Activated naive CD8-positive, alpha-beta T cell (primary cell): Measurements from ENCODE around the gene PSAPL1.

ENCODE experiments used
- H3K27ac Mint-ChIP-seq: one replicate; pipeline ENCODE4 v1.8.0; 2021; ENCODE audit warnings: mixed read lengths
- H3K27me3 Mint-ChIP-seq: one replicate; pipeline ENCODE4 v1.8.0; 2021; ENCODE audit warnings: mixed read lengths
- H3K36me3 Mint-ChIP-seq: one replicate; pipeline ENCODE4 v1.8.0; 2021; ENCODE audit warnings: mixed read lengths
- H3K4me1 Mint-ChIP-seq: one replicate; pipeline ENCODE4 v1.8.0; 2021; ENCODE audit warnings: low read depth, mixed read lengths
- H3K4me3 Mint-ChIP-seq: one replicate; pipeline ENCODE4 v1.8.0; 2021; ENCODE audit warnings: mild to moderate bottlenecking, mixed read lengths
- H3K9me3 Mint-ChIP-seq: one replicate; pipeline ENCODE4 v1.8.0; 2021; ENCODE audit warnings: low read depth, mixed read lengths

PSAPL1 gene, protein sequence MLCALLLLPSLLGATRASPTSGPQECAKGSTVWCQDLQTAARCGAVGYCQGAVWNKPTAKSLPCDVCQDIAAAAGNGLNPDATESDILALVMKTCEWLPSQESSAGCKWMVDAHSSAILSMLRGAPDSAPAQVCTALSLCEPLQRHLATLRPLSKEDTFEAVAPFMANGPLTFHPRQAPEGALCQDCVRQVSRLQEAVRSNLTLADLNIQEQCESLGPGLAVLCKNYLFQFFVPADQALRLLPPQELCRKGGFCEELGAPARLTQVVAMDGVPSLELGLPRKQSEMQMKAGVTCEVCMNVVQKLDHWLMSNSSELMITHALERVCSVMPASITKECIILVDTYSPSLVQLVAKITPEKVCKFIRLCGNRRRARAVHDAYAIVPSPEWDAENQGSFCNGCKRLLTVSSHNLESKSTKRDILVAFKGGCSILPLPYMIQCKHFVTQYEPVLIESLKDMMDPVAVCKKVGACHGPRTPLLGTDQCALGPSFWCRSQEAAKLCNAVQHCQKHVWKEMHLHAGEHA

DNA sequence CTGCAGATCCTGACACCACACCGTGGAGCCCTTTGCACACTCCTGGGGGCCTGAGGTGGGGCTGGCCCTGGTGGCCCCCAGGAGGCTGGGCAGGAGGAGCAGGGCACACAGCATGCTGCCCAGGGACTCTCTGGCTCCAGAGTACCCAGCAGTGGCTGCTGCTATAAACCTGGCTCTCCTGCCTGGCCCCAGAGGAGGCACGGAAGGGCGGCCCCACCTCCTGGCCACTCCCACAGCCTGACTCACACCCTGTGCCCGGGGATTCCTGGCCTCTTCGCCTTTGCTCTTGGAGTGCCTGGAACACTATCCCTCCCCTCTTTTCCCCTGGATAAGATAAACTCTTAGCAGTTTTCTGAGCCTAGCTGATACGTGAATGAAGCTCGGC, at the start of gene PSAPL1:
PSAPL1 (minus strand) TSS at position 165 of the 385 bp plus-strand sequence; CDS start at position 114, 51 bp downstream.
- Mint-ChIP-seq H3K4me1 (no peaks in the 10 kb centered on the region), H3K36me3 (no peaks in the 10 kb centered on the region), H3K4me3 (no peak within 1 kb of the TSS), H3K27me3 (no peaks in the 10 kb centered on the region), H3K9me3 (no peaks in the 10 kb centered on the region), H3K27ac (no peak within 1 kb of the TSS)

DNA sequence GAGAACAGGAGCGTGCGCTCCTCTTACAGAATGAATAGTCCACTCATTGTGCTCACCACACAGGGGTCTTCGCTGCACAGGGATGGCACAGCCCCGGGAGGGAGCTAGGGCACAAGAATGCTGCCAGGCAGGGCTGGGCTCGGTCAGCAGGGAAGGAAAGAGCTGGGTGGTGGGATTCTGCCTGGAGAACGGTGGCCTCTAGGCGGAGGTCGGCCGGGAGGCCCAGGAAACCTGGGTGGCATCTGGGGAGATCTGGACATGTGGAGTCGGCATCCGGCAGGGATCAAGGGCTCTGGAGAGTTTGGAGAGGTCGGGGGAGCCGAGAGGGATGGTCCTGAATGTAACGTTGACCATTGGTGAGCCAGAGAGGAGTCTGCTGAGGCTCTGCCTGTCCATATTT, 46.5 kb upstream of the PSAPL1 start:
- H3K9me3 Mint-ChIP-seq = no peaks in the 10 kb centered on the region
- H3K4me1 Mint-ChIP-seq = no peaks in the 10 kb centered on the region
- no peak overlapping the region for H3K4me3 Mint-ChIP-seq
- H3K36me3 Mint-ChIP-seq = no peaks in the 10 kb centered on the region
- H3K27me3 Mint-ChIP-seq = no peaks in the 10 kb centered on the region
- no peak overlapping the region for H3K27ac Mint-ChIP-seq

DNA sequence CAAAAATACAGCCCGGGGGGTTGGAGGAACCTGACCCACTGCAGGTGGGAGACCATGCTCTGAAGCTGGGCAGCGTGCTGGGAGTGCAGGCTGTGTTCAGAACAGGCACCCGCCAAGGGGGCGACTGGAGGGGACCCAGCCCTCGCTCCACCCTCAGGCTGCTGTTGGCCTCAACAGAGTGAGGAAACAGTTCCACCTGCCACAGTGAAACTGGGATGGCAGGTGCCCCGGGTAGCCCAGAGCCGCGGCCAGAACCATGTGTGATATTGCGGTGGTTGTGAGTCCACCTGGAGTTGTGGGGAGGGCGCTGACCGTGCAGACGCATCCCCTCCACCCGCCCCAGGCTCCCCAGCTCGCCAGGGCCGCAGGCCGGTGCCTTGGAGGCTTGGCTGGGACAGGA, 45.7 kb upstream of the PSAPL1 start:
- no peaks in the 10 kb centered on the region for H3K36me3 Mint-ChIP-seq
- H3K27ac Mint-ChIP-seq = no peak overlapping the region
- H3K27me3 Mint-ChIP-seq = no peaks in the 10 kb centered on the region
- no peak overlapping the region for H3K4me3 Mint-ChIP-seq
- H3K4me1 Mint-ChIP-seq = no peaks in the 10 kb centered on the region
- H3K9me3 Mint-ChIP-seq = no peaks in the 10 kb centered on the region

DNA sequence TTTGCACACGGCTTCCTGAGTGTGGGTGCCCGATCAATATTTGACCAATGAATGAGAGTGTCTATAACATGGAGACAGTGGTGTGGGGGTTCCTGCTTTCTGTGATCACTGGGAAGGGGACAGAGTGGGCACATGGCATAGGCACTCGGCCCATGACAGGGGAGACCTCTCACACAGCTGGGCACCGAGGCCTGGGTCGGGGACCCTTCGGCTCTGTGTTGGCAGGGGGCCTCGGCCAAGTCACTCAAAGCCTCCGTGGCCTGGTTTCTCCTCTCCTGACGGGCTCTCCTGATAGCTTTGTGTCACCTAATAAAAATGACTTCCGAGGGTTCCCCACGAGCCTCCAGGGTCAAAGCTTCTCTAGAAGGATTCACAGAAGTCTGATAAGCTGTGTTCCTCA, 43.9 kb upstream of the PSAPL1 start:
- Mint-ChIP-seq H3K27me3 (no peaks in the 10 kb centered on the region), H3K27ac (no peak overlapping the region), H3K36me3 (no peaks in the 10 kb centered on the region), H3K4me3 (no peak overlapping the region), H3K9me3 (no peaks in the 10 kb centered on the region), H3K4me1 (no peaks in the 10 kb centered on the region)

DNA sequence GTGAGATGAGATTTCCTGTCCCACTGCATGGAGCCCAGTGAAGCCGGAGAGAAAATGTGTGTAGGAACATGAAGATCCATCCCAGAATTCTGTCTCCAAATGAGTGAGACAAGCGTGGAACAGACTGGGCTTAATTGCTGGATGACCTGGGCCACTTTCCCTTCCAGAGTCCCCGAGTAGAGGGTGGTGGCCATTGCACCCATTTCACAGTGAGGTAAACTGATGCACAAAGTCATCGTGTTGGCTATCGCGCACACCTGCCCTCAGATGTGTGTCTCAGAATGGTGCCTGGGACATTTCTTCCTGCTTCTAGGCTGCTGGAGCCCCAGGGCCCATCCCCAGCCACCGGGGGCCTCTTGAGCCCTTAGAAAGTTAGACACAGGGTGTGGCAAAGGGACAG, 43.0 kb upstream of the PSAPL1 start:
- Mint-ChIP-seq H3K9me3 (no peaks in the 10 kb centered on the region), H3K27me3 (no peaks in the 10 kb centered on the region), H3K4me3 (no peak overlapping the region), H3K36me3 (no peaks in the 10 kb centered on the region), H3K27ac (no peak overlapping the region), H3K4me1 (no peaks in the 10 kb centered on the region)

DNA sequence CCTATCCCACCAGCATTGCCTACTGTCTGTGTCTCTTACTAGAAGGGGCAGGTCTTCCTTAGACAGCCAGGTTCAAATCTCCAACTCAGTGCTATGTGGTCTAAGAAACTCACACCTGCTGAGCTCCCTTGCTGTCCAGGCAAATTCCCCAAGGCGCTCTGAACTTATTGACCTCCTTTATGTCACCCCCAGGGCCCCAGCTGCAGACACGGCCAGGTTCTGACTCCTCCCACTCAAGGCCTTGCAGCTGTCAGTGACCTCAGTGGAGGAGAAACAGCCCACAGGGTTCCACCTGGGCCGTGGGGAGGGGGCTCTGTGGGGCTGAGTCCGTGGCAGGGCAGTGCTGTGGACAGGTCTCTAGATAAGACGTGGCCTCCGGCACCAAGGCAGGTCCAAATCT, 42.1 kb upstream of the PSAPL1 start:
- H3K4me3 Mint-ChIP-seq = no peak overlapping the region
- H3K4me1 Mint-ChIP-seq = no peaks in the 10 kb centered on the region
- no peak overlapping the region for H3K27ac Mint-ChIP-seq
- H3K27me3 Mint-ChIP-seq = peaks cover 4% of the 10 kb centered on the region
- H3K36me3 Mint-ChIP-seq = no peaks in the 10 kb centered on the region
- no peaks in the 10 kb centered on the region for H3K9me3 Mint-ChIP-seq

DNA sequence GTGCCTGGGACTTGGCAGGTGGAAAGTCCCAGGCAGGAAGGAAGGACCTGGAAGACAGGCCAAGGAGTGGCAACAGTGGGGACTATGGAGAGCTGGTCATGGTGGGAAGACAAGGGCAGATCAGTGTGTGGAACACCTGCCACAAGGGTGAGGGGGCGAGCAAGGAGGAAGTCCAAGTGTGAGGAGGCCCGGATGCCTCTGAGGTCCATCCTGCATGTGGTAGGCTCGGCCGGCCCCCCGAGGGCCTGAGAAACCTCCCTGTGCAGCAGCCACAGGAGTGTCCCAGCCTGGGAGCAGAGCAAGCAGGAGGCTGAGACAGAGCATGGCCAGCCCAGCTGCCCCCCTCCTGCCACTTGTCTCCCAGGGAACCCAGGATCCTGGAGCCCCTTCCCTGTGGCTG, 40.5 kb upstream of the PSAPL1 start:
- Mint-ChIP-seq H3K27me3 (peaks cover 7% of the 10 kb centered on the region), H3K36me3 (no peaks in the 10 kb centered on the region), H3K27ac (no peak overlapping the region), H3K9me3 (no peaks in the 10 kb centered on the region), H3K4me3 (no peak overlapping the region), H3K4me1 (no peaks in the 10 kb centered on the region)

DNA sequence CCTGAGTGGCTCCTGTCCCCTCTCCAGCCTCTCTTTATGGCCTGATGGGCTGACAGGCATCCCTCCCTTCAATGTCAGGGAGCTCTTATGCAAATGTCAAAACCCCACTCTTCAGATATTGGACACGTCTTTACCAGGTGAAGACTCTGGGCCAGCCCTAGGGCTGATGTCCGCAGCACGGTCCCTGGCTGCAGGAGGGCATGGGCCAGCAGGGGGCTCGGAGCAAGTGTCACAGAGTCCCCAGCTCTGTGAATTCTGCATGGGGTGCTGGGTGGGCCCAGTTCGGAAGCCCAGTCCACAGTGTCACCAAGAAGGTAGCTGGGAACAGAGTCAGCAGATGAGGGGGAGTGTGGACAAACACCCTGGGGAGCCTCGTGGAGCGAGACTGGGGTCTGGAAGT, 39.6 kb upstream of the PSAPL1 start:
- Mint-ChIP-seq H3K27me3 (peaks cover 7% of the 10 kb centered on the region), H3K4me3 (no peak overlapping the region), H3K4me1 (no peaks in the 10 kb centered on the region), H3K9me3 (no peaks in the 10 kb centered on the region), H3K36me3 (no peaks in the 10 kb centered on the region), H3K27ac (no peak overlapping the region)

DNA sequence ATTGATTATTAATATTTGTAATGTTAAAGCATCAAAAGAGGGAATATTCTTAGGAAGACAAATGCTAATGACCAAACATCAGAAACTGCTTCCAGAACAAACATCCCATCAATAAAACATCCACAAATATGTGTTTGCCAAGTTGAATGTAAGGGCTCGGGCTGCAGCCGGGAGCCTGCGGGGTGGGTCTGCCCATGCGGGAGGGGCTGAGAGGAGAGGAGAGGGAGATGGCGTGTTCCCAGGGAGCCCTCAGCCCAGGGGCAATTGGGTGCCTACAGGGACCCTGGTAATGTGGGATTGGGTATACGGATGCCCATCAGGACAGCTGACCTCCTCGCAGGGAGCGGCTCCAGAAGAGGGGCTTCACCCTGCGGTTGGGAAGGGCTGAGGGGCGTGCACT, 38.4 kb upstream of the PSAPL1 start:
- H3K27ac Mint-ChIP-seq = no peak overlapping the region
- H3K4me1 Mint-ChIP-seq = no peaks in the 10 kb centered on the region

DNA sequence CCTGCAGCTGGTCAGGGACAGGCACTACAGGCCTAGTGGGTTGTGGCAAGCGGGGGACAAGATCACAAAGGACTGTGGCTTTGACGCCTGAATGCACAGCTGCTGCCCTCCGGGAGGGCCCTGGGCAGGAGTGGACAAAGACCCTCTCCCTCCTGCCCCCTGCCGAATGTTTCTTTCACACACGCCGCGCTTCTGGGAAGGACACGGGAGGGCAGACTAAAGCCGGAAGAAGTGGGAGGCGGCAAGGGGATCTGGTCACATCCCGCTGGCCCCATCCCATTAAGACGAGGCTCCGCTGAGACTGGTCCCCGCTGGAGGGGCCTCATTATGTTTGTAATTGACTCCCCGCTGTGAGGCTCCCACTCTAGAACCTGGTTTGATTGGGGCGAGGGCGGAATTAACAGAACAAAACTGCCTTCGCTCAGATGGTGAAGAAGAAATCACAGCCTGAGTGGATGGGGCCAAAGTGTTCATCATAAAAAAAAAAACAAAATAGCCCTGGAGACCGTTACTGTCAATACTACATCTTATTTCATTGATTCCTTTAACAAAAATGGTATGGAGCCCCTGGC, 37.8 kb upstream of the PSAPL1 start:
- H3K4me3 Mint-ChIP-seq = no peak overlapping the region
- H3K9me3 Mint-ChIP-seq = no peaks in the 10 kb centered on the region
- no peaks in the 10 kb centered on the region for H3K4me1 Mint-ChIP-seq
- H3K36me3 Mint-ChIP-seq = no peaks in the 10 kb centered on the region
- no peak overlapping the region for H3K27ac Mint-ChIP-seq
- H3K27me3 Mint-ChIP-seq = peaks cover 7% of the 10 kb centered on the region

More for the DNA sequence above, 38.4 kb upstream of the PSAPL1 start:
- no peaks in the 10 kb centered on the region for H3K9me3 Mint-ChIP-seq
- no peak overlapping the region for H3K4me3 Mint-ChIP-seq
- no peaks in the 10 kb centered on the region for H3K36me3 Mint-ChIP-seq
- H3K27me3 Mint-ChIP-seq = peaks cover 7% of the 10 kb centered on the region

DNA sequence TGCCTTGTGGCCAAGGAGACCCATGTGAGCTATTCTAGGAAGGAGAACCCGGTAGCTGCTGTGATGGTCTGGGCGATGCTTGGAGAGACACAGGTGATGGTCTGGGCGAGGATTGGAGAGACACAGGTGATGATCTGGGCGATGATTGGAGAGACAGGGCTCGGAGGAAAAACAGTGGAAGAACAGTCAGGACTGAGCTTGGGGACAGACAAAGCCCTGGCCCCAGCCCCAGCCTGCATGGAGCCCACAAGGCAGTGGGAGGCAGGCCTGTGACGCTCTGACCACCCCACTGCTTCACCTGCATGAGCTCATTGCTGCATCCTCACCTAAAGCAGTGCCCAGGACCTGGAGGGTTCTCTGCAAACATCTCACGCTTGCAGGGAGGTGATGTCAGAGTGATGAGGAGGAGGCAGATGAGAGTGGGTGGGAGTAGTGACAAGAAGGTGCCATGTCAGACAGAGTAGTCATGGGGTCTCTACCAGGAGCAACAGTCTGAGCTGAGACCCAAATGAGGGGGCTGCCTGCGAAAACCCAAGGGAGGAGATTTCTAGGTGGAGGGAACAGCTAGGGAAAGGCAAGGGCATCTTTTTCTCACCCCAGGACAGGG, 35.9 kb upstream of the PSAPL1 start:
- H3K36me3 Mint-ChIP-seq = no peaks in the 10 kb centered on the region
- no peak overlapping the region for H3K27ac Mint-ChIP-seq
- peaks cover 7% of the 10 kb centered on the region for H3K27me3 Mint-ChIP-seq
- no peaks in the 10 kb centered on the region for H3K4me1 Mint-ChIP-seq
- no peak overlapping the region for H3K4me3 Mint-ChIP-seq
- H3K9me3 Mint-ChIP-seq = no peaks in the 10 kb centered on the region

DNA sequence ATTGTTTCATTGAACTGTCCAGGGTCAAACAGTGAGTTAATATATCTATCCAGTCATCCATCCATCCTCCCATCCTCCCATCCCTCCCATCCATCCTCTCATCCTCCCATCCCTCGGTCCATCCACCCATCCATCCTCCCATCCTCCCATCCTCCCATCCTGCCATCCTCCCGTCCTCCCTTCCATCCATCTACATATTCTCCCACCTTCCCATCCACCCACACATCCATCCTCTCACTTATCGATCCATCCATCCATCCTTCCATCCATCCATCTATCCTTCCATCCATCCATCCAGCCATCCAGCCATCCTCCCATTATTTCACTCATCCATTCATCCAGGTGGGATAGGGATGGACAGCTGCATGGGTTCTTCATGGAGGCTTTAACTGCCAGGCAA, 35.4 kb upstream of the PSAPL1 start:
- no peak overlapping the region for H3K27ac Mint-ChIP-seq
- H3K4me1 Mint-ChIP-seq = no peaks in the 10 kb centered on the region
- peaks cover 7% of the 10 kb centered on the region for H3K27me3 Mint-ChIP-seq
- no peak overlapping the region for H3K4me3 Mint-ChIP-seq
- no peaks in the 10 kb centered on the region for H3K9me3 Mint-ChIP-seq
- H3K36me3 Mint-ChIP-seq = no peaks in the 10 kb centered on the region

DNA sequence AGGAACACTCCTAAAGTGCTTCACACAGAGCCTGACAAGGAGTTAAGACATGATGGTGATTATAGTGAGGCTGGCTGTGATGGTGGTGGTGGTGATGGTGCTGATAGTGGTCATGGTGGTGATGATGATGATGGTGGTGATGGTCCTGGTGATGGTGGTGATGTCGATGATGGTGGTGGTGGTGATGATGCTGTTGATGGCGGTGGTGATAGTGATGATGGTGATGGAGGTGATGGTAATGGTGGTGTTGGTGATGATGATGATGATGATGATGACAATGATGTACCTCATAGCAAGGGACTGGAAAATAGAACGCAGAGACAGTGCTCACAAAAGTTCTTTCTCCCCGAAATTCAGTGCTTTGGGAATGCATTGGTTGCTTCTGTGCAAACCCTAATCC, 34.3 kb upstream of the PSAPL1 start:
- Mint-ChIP-seq H3K9me3 (no peaks in the 10 kb centered on the region), H3K27ac (no peak overlapping the region), H3K4me3 (no peak overlapping the region), H3K27me3 (peaks cover 7% of the 10 kb centered on the region), H3K4me1 (no peaks in the 10 kb centered on the region), H3K36me3 (no peaks in the 10 kb centered on the region)

DNA sequence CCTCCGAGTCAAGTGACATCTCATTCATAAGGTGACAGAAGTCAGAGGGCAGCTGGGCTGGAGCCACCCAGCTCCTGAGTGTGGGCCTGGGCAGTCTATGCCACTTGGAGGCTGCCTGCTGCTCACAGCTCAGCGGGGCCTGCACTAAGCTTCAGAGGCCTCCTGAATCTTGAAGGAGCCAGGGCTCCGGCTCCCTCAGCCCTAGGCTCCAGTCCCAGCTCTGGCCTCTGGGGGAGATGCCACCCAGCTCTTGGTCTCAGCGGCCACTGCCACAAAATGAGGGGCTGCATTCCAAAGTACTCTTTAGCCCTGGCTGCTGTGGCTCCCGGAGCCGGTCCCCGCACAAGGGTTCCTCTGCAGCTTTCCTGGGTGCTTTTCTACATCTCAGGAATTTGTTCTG, 32.7 kb upstream of the PSAPL1 start:
- H3K36me3 Mint-ChIP-seq = no peaks in the 10 kb centered on the region
- no peak overlapping the region for H3K4me3 Mint-ChIP-seq
- no peaks in the 10 kb centered on the region for H3K9me3 Mint-ChIP-seq
- peaks cover 7% of the 10 kb centered on the region for H3K27me3 Mint-ChIP-seq
- no peak overlapping the region for H3K27ac Mint-ChIP-seq
- no peaks in the 10 kb centered on the region for H3K4me1 Mint-ChIP-seq

DNA sequence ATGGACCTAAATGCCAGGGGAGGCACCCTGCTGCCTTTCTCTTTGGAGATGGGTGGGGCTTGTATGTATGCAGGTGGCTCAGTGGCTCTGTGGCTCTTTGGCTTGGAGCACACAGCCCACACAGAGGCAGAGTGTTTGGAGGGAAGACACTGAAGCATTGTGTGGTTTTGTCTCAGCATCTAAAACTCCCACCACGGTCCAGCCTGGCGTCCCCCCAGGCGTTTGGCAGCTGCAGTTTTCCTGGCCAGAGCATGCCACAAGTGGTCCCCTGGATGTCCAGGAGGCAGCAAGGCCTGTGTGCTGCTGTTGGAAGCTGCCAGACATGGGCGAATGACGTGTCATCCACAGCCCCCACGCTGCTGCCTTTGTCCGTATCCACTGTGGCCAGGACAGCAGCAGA, 32.2 kb upstream of the PSAPL1 start:
- Mint-ChIP-seq H3K27me3 (peaks cover 6% of the 10 kb centered on the region), H3K36me3 (no peaks in the 10 kb centered on the region), H3K4me3 (no peak overlapping the region), H3K4me1 (no peaks in the 10 kb centered on the region), H3K9me3 (no peaks in the 10 kb centered on the region), H3K27ac (no peak overlapping the region)
